ENCODE results near the gene SWAP70.

SWAP70 gene

GRCh38 chr11:9651899-9652748, 11.8 kb upstream of the SWAP70 start:
- DNase-seq = no peak

- DNase-seq = no peak
These were observed 10.0 kb upstream of the SWAP70 start for GRCh38 chr11:9653871-9654270.

- no peak for DNase-seq
These were observed 7.0 kb upstream of the SWAP70 start for GRCh38 chr11:9656864-9657263.

- no peak for DNase-seq
These were observed 6.3 kb upstream of the SWAP70 start for GRCh38 chr11:9657531-9657930.

- DNase-seq = no peak
These were observed 3.0 kb upstream of the SWAP70 start for GRCh38 chr11:9660886-9661285.

- no peak for DNase-seq
These were observed 1.6 kb upstream of the SWAP70 start for GRCh38 chr11:9662273-9662672.

- no peak for DNase-seq
These were observed 647 bp downstream of the SWAP70 start for GRCh38 chr11:9664276-9665171.

- DNase-seq = no peak
These were observed 1.9 kb downstream of the SWAP70 start for GRCh38 chr11:9665749-9666148.

GRCh38 chr11:9669954-9670353, 6.1 kb downstream of the SWAP70 start:
- no peak for DNase-seq

- DNase-seq = no peak
These were observed 8.5 kb downstream of the SWAP70 start for GRCh38 chr11:9672288-9672916.

- DNase-seq = no peak
These were observed 9.0 kb downstream of the SWAP70 start for GRCh38 chr11:9672918-9673317.

- no peak for DNase-seq
These were observed 11.8 kb downstream of the SWAP70 start for GRCh38 chr11:9675691-9676090.

GRCh38 chr11:9677951-9678350, 14.1 kb downstream of the SWAP70 start:
- DNase-seq = no peak

- DNase-seq = no peak
These were observed 14.7 kb downstream of the SWAP70 start for GRCh38 chr11:9678576-9678975.

GRCh38 chr11:9680028-9680427, 16.2 kb downstream of the SWAP70 start:
- DNase-seq = no peak

GRCh38 chr11:9681583-9682372, 17.9 kb downstream of the SWAP70 start:
- no peak for DNase-seq

- DNase-seq = no peak
These were observed 24.0 kb downstream of the SWAP70 start for GRCh38 chr11:9687711-9688477.

GRCh38 chr11:9688716-9689511, 25.0 kb downstream of the SWAP70 start:
- no peak for DNase-seq

- DNase-seq = no peak
These were observed 25.8 kb downstream of the SWAP70 start for GRCh38 chr11:9689721-9690120.

GRCh38 chr11:9691865-9692264, 28.0 kb downstream of the SWAP70 start:
- no peak for DNase-seq

- DNase-seq = no peak
These were observed 28.8 kb downstream of the SWAP70 start for GRCh38 chr11:9692691-9693090.
